Non-pigmented ciliary epithelial cell (primary cell): ENCODE data around the gene RESF1.
A peak's percentile ranks its signal among the peaks of the same experiment; 100 is the strongest.

ENCODE experiments used
- DNase-seq: peaks from one replicate; pipeline ENCODE4 v3.0.0-alpha.2; 2010; ENCODE audit warnings: low read depth

Gene RESF1

DNA sequence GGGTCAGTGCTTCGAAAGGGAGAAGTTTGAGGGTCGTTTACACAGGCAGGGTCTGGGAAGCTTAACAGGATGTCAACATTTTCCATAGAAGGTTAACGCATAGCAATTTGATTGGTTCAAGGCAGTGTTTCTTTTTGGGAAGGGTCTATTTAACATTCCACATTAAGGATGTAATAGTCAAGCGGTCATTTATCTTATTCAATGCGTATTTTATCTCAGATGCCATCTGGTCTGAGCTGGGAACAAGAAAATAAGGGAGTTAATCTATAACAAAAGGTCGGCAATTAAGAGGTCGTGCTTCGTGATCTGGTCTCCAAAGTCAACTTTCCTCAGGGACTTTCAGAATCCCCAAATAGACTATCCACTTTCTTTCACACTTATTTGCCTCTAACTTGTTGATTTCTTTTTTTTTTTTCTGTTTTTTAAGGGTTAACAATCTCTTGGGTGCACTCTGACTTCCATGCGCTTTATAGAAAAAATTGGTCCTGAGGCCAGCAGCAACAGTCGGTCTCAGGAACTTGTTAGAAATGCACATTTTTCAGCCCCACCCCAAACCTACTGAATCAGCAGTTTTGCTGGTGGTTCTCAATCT, 550 bp upstream of the RESF1 start:
- DNase-seq: peak; percentile 19

- DNase-seq: no peak
These were observed 631 bp downstream of the RESF1 start for GRCh38 chr12:31959701-31960391.

DNA sequence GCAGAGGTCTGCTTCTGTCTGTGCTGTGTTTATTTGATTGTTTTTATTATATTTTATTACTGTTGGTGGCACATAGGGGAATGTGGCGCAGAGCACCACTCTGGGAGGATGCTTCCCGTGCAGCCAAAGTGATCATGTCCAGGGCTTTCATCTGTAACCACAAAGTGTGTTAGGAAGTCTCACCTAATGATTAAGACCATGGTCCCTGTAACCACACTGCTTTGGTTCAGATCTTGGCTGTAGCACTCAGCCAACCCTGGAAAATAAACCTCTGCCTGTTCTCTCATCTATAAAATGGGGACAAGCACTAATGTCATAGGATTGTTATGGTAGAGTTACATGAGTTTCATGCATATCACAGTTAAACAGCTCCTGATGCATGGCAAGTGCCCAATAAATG, 1.9 kb downstream of the RESF1 start:
- no peak for DNase-seq

DNA sequence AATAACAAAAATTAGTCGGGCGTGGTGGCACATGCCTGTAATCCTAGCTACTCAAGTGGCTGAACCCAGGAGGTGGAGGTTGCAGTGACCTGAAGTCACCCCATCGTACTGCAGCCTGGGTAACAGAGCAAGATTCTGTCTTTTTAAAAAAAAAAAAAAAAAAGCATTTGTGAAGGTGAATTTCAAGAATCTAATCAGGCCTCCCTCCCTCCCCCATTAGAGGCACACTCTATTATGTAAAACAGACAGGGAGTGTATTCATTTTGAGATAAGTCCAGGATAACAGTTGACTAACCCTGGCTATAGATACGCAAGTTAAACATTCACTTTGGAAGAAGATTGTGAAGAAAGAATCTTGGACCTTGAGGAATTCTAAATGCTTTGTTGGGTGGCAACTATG, 2.9 kb downstream of the RESF1 start:
- no peak for DNase-seq

GRCh38 chr12:31964280-31964679, 5.1 kb downstream of the RESF1 start:
- no peak for DNase-seq

GRCh38 chr12:31965090-31965489, 5.9 kb downstream of the RESF1 start:
- no peak for DNase-seq

DNA sequence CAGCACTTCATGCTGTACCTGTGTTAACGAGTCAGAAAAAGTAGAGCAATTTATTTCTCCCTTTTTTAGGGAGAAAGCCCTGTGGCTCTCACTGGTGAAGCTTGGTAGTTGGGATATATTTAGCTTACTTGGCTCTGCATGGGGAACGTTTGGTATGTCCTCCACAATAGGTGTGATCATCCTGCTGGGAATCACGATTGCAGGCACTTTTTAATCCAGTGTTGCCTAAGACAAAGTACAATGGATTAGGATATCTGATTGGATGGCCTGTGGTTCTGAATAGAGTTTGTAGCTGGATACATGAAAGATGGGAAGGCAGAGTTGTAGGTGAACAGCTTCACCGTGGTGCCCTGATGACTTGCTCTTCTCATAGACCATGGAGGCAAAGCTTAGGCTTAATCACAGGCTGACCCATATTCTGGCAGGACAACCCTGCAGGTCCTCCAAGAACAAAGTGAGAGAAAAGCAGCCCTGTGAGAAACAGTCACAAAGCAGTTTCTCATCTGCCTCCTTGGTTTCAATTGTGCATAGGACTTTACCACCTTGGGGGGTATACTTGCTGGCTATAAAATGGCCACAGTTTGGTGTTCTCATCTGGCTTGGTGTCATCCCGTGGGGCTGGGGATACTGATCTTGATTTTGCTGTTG, 7.5 kb downstream of the RESF1 start:
- no peak for DNase-seq

DNA sequence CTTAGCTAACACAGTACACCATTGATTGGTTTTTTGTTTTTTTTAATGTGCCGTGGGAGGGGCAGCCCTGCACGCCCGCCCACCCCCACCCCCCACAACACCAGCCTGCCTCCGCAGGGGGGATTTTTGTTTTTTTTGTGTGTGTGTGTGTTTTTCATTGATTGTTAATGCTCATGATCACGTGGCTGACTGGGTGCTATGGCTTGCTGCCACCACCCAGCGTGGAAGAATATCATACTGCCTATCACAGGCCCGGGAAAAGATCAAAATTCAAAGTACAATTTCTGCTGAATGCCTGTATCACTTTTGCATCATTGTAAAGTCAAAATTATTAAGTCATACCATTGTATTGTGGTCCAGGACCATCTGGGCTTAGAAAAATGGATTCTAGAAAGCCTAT, 8.3 kb downstream of the RESF1 start:
- no peak for DNase-seq

GRCh38 chr12:31970199-31970598, 11.0 kb downstream of the RESF1 start:
- no peak for DNase-seq

DNA sequence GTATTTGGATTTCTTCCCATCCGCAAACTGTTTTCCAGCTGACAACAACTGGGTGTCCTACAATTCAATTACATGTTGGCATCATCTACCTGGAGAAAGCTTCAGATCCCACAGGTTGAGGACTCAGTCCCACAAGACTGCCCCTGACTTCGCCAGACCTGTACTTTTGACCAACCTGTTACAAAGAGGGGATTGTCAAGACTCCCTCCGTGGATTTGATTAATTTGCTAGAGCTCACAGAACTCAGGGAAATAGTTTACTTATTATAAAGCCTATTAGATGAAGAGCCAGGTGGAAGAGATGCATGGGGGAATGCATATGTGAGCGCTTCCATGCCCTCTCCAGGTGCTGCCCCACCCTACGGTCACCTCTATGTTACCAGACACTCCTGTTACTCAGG, 14.6 kb downstream of the RESF1 start:
- DNase-seq: no peak

DNA sequence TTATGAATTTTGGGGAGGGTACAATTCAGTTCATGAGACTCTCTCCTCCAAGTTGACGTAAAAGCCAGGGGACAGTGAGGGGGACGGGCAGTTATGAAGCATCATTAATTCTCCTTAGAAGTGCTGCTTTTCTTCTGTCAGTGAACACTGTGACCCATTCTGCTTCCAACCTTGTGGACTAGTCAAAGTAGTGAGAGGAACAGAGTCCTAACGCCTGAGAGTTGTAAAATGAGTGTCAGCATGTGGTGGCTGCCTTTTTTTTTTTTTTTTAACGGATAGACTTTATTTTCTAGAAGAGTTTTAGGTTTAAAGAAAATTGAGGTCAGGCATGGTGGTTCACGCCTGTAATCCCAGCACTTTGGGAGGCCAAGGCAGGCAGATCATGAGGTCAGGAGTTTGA, 15.5 kb downstream of the RESF1 start:
- DNase-seq: no peak

DNA sequence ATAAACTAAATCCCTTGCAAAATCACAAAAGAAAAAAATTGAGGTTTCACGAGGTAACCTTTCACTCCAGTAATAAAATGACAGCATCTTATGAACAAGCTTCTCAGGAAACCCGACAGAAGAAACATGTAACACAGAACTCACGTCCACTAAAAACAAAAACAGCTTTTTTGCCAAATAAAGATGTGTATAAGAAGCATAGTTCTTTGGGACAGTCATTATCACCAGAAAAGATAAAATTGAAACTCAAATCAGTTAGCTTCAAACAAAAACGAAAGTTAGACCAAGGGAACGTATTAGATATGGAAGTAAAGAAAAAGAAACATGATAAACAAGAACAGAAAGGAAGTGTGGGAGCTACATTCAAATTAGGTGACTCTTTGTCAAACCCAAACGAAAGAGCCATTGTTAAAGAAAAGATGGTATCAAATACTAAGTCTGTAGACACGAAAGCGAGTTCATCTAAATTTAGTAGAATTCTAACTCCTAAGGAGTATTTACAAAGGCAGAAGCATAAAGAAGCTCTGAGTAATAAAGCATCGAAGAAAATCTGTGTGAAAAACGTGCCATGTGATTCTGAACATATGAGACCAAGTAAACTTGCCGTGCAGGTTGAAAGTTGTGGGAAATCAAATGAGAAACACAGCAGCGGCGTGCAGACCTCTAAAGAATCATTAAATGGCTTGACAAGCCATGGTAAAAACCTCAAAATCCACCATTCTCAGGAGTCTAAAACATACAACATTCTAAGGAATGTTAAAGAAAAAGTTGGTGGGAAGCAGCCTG, 25.8 kb downstream of the RESF1 start:
- no peak for DNase-seq

- DNase-seq: no peak
These were observed 26.6 kb downstream of the RESF1 start for GRCh38 chr12:31985832-31986231.

- no peak for DNase-seq
These were observed 30.6 kb downstream of the RESF1 start for GRCh38 chr12:31989571-31990362.

DNA sequence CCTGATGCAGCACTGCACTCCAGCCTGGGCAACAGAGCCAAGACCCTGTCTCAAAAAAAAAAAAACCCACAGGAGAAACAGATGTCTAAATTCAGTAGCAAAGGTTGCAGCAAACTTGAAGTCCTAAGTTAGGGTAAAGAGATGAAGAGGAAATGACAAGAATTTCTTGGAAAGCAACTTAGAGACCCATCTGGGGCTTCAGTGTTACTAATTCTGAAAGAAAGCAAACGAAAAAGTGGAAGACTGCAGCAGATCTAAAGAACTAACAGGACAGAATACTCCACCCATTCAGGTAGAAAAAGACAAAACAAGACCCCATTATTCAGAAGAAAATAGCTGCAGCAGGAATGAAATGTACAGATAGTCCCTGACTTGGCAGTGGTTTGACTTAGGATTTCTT, 31.9 kb downstream of the RESF1 start:
- DNase-seq: no peak

DNA sequence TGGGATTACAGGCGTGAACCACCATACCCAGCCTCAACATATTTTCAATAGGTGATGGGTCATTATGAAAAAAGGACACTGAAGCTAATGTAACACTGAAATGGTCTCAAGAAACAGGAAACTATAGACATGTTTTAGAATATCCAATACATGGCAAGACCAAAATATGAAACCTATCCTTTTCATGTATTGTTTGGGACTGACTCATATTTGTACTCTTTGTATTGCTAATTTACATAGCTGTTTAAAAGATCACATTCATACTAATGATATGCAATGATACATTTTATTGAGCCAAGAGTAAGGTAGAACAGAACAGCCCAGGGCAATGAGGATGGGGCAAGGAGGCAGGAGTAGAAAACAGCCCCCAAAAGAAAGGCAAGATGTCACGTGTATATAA, 32.6 kb downstream of the RESF1 start:
- no peak for DNase-seq

GRCh38 chr12:31999692-32000091, 40.5 kb downstream of the RESF1 start:
- DNase-seq: no peak

GRCh38 chr12:32000373-32001005, 41.3 kb downstream of the RESF1 start:
- no peak for DNase-seq

DNA sequence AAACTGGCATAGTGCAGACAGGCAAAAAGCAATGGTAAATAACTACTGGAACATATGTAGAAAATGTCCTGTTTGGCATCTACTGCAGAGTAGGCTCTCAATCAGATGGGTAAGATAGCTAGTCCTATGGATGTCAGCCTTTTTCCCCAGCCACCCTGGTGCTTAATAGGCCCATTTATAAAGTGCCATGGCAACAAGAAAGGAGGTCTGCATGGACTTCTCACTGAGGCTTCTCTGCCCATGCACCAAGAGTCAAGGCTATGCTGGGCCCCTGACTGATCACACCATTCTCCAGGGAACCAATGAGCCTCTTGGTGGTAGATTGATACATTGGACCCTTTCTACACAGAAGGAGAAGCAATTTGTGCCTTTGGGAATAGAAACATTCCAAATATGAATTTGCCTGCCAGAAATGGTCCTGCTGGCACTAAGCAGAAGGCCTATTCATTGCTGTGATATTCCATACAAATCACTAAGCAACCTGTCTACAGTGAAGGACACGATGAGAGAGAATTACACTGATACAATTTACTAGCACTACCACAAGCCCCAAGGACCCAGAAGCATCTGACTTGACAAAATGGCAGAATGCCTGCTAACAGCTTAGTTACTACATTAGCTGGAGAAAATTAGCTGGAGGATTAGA, 43.8 kb downstream of the RESF1 start:
- DNase-seq: no peak

GRCh38 chr12:32003654-32004053, 44.4 kb downstream of the RESF1 start:
- no peak for DNase-seq

- DNase-seq: no peak
These were observed 46.4 kb downstream of the RESF1 start for GRCh38 chr12:32005496-32006125.
